Panc1 (cell line): ENCODE data around the gene OR1J4.

ENCODE experiments used
- TCF7L2 ChIP-seq: IDR thresholded peaks from 2 replicates; pipeline ENCODE4 v1.6.1; 2011; ENCODE audit warnings: mild to moderate bottlenecking, low read depth, low read length, inconsistent platforms
- TF ChIP-seq, protein P1 (sequence below): fragments of 450-650 bp; IDR thresholded peaks from 2 replicates; pipeline ENCODE4 v1.5.1; 2017; ENCODE audit warnings: mild to moderate bottlenecking

DNA sequence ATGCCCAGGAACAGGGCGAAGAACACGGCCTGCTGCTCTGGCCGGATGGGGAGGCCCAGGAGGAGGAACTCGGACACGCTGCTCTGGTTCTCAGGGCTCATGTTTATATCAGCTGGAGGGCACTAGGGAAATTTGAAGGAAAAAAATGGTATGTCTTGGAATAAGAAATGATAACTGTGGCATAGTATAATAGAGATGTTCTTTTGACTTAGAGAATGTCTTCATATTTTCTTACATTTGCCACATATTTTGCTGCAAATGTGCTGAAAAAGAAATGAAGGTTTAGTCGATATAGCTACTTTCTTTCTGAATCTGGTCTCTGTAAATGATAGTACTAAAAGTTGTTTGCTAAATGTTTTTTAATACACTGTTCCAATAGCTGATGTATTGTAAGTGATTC is 41.1 kb upstream of the OR1J4 start, which contains the start of gene OR1J1:
- TF ChIP-seq TCF7L2 = no peak
- TF ChIP-seq, protein P1, sequence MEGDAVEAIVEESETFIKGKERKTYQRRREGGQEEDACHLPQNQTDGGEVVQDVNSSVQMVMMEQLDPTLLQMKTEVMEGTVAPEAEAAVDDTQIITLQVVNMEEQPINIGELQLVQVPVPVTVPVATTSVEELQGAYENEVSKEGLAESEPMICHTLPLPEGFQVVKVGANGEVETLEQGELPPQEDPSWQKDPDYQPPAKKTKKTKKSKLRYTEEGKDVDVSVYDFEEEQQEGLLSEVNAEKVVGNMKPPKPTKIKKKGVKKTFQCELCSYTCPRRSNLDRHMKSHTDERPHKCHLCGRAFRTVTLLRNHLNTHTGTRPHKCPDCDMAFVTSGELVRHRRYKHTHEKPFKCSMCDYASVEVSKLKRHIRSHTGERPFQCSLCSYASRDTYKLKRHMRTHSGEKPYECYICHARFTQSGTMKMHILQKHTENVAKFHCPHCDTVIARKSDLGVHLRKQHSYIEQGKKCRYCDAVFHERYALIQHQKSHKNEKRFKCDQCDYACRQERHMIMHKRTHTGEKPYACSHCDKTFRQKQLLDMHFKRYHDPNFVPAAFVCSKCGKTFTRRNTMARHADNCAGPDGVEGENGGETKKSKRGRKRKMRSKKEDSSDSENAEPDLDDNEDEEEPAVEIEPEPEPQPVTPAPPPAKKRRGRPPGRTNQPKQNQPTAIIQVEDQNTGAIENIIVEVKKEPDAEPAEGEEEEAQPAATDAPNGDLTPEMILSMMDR = no peak
